Stimulated activated CD8-positive, alpha-beta memory T cell treated with anti-CD3 and anti-CD28 coated beads, Interleukin-7, amount 100 ng/mL, for 4 hours (primary cell): ENCODE measurements around the gene ABO.
"Not testable (repeated sequence)": the region's sequence is repeated elsewhere in the genome, so short reads cannot be mapped to it uniquely, and the experiment has no call there.

Experiments used
- DNase-seq, 2 donors: peaks; one replicate each; pipeline ENCODE4 v3.0.0-alpha.2; 2020; ENCODE audit warnings: low read depth in 2 of 2

ABO gene

DNA sequence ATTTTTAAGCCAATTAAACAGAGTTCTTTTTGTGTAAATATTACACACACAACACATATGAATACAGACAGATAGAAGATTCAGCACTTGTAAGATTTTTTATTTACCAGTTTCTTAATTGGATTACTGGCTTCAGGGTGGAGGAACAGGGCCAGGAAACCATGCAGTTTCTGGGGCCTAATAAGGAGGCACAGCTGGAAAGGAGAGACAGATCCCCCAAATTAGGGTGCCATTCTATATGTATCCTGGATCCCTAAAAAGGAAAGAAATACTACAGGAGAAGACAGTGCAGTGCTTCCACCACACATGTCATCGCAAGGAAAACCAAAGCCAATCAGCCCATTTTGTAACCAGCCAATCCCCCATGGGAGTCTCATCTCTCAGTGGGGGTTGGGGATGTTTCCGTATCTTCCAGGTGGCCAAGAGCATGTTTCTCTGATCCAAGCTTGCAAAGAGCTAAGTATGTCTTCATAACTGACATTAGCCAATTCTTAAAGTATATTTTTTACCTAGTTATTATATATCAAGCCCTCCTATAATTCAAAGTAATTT, 15.8 kb upstream of the ABO start:
- DNase-seq = no peak

- no peak for DNase-seq
These were observed 11.5 kb upstream of the ABO start for GRCh38 chr9:133286523-133286922.

DNA sequence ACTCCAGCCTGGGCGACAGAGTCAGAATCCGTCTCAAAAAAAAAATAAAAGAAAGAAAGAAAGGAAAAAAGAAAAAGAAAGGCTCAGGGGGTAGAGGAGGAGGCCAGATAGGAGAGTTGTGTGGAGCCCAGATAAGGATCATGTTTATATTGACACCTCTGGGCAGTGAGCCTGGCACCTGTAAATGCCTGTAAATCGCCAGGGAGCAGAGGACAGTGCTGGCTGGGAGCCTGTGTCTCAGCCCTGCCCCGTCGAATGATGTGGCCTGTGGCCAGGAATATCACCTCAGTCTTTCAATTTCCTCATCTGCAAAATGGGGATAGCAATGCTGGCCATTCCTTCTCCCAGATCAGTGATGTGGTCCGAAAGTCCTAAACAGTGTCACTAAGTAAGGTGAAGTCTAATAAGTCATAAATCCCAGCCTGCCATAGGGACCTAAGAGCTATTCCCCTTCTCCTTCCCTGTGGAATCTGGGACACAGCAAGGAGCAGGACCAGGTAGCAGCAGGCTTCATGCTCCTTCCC, 10.3 kb upstream of the ABO start:
- DNase-seq = no peak

- DNase-seq = no peak
These were observed 9.4 kb upstream of the ABO start for GRCh38 chr9:133284362-133284761.

DNA sequence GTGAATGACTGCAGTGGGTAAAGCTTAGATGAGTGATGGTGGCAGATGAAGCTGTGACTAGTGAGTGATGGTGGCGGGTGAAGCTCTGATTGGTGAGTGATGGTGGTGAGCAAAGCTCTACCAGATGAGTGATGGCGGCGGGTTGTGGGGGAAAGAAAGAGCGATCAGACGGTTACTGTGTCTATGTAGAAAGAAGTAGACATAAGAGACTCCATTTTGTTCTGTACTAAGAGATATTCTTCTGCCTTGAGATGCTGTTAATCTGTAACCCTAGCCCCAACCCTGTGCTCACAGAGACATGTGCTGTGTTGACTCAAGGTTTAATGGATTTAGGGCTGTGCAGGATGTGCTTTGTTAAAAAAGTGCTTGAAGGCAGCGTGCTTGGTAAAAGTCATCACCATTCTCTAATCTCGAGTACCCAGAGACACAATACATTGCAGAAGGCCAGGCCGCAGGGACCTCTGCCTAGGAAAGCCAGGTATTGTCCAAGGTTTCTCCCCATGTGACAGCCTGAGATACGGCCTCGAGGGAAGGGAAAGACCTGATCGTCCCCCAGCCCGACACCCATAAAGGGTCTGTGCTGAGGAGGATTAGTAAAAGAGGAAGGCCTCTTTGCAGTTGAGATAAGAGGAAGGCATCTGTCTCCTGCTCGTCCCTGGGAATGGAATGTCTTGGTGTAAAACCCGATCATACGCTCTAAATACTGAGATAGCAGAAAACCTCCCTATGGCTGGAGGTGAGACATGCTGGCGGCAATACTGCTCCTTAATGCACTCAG, 8.4 kb upstream of the ABO start:
- DNase-seq = not testable (repeated sequence)

GRCh38 chr9:133282464-133283238, 7.7 kb upstream of the ABO start:
- DNase-seq = no peak

- DNase-seq = no peak
These were observed 5.4 kb upstream of the ABO start for GRCh38 chr9:133280392-133280791.

GRCh38 chr9:133278161-133279114, 3.4 kb upstream of the ABO start:
- DNase-seq = no peak

DNA sequence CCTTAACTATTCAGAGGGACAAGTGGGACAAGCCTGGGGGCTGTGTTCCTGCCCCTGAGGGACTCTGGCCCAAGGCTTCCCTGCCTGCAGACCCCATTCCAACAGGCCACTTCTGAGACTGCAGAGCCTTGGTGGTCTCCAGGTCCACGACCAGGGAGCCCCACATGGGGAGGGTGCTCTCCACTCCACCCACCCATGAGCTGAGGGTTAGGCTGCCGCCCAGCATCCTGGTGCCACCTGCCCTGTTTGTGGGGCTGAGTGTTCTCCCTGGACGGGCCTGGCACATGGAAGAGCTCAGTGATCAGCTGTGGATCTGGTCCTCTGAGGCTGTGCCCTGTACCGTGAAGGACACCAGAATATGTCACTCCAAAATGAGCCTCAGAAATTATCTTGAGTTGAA, 2.5 kb upstream of the ABO start:
- no peak for DNase-seq

DNA sequence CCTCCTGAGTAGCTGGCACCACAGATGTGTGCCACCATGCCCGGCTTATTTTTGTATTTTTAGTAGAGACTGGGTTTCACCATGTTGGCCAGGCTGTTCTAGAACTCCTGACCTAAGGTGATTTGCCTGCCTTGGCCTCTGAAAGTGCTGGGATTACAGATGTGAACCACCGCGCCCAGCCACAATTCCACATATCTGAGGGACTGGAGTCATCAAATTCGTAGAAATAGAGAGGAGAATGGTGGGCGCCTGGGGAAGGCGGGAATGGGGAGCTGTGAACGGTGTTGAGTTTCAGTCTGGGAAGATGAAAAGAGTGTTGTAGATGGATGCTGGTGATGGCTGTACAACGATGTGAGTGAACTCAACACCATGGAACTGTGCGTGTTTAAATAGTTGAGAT, 1.9 kb upstream of the ABO start:
- DNase-seq = no peak

- DNase-seq = no peak
These were observed 1.2 kb upstream of the ABO start for GRCh38 chr9:133276001-133276884.

DNA sequence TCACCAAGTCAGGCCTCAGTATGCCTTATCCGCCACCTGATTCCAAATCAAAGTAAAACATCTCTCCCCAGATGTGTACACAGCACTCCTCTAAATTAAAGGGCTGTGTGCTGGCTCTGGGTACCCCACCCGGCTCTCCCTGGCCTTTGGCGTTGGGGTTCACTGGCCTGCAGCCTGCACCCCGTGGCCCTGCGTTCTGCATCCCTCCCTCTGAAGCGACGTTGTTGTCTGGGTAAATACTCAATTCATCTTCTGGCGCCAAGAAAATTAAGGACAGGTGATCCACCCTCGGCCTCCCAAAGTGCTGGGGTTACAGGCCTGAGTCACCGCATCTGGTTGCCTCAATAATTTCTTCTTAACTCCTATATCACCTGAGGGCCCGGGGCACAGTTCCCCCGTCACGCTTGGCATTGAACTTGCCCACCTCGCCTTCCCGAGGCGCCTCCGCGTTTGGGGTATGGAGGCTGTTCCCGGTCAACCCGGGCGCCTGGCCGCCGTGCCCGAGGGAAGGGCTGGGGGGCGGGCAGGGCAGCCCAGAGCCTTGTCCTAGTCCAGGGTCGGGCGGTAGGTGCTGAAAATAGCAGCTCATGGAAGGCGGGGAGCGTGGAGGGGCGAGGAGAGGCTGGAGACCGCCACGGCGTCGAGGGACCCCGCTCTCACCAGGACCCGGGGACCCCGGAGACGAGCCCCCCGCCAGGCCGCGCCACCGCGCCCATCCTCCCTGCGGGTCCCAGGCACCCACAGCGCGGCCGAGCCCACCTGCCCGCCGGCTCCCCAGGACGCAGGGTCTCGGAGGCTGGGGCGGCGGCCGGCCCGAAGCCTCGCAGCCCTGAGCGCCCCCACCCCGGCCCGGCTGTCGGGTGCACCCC, 531 bp downstream of the ABO start:
- no peak for DNase-seq

GRCh38 chr9:133273819-133274218, 1.2 kb downstream of the ABO start:
- no peak for DNase-seq

- no peak for DNase-seq
These were observed 1.9 kb downstream of the ABO start for GRCh38 chr9:133273098-133273497.

GRCh38 chr9:133269537-133270362, 5.3 kb downstream of the ABO start:
- no peak for DNase-seq

GRCh38 chr9:133269136-133269535, 5.9 kb downstream of the ABO start:
- DNase-seq = not testable (repeated sequence)

DNA sequence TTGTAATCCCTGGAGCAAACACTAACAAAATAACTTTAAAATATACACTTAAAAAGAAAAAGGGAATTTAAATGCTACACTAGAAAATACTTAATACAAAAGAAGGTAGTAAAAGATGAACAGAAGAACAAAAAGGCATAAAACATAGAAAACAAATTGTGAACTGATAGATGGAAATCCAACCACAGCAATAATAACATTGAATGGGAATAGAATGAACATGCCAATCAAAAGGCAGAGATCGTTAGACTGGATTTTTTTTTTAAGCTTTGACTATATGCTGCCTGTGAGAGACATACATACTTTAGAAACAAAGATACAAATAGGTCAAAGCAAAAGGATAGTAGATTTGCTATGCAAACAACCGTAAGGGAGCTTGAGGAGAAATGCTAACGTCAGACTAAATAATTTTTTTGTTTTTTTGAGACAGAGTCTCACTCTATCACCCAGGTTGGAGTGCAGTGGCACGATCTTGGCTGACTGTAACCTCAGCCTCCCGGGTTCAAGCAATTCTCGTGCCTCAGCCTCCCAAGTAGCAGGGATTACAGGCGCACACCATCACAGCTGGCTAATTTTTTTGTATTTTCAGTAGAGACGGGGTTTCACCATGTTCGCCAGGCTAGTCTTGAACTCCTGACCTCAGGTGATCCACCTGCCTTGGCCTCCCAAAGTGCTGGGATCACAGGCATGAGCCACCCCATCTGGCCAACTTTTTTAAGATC, 6.5 kb downstream of the ABO start:
- DNase-seq = no peak

DNA sequence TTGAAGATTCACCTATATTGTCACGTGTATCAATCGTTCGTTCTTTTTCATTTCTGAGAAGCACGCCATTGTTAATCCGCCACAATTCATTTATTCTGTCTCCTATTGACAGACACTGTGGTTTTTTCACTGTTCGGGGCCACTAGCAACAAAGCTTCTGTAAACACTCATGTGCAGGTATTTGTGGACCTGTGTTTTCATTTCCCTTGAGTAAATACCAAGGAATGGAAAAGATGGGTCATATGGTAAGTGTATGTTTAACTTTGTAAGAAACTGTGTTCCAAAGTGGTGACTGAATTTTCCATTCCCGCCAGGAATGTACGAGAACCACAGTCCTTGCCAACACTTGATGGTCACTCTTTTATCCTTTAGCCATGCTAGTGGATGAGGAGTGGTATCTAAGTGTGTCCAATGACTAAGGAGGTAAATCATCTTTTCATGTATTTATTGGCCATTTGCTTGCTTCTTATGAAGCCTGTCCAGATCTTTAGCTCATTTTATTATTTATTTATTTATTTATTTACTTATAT, 10.7 kb downstream of the ABO start:
- no peak for DNase-seq
